ENCODE data around the gene ZEB2.

ZEB2 gene

GRCh38 chr2:144451443-144451842, 68.5 kb downstream of the ZEB2 start:
- Histone ChIP-seq H3K36me3 (replicated peaks) (peaks cover 5% of the 10 kb centered on the region), H3K4me3 (ENCODE audit: low read depth, low read length) (no peak overlapping the region), H3K27me3 (replicated peaks) (no peaks in the 10 kb centered on the region), H3K27ac (no peak overlapping the region)
- in situ Hi-C loops (cut with HindIII; ENCODE audit: low pct_ligation_motif_present, low sequenced_read_pairs) = no loop called here
- DNase-seq = no peak
- TF ChIP-seq, protein P1, sequence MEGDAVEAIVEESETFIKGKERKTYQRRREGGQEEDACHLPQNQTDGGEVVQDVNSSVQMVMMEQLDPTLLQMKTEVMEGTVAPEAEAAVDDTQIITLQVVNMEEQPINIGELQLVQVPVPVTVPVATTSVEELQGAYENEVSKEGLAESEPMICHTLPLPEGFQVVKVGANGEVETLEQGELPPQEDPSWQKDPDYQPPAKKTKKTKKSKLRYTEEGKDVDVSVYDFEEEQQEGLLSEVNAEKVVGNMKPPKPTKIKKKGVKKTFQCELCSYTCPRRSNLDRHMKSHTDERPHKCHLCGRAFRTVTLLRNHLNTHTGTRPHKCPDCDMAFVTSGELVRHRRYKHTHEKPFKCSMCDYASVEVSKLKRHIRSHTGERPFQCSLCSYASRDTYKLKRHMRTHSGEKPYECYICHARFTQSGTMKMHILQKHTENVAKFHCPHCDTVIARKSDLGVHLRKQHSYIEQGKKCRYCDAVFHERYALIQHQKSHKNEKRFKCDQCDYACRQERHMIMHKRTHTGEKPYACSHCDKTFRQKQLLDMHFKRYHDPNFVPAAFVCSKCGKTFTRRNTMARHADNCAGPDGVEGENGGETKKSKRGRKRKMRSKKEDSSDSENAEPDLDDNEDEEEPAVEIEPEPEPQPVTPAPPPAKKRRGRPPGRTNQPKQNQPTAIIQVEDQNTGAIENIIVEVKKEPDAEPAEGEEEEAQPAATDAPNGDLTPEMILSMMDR (IDR thresholded peaks at IDR 0.05; ENCODE audit: low read depth, low read length, missing control alignments) = no peak

DNA sequence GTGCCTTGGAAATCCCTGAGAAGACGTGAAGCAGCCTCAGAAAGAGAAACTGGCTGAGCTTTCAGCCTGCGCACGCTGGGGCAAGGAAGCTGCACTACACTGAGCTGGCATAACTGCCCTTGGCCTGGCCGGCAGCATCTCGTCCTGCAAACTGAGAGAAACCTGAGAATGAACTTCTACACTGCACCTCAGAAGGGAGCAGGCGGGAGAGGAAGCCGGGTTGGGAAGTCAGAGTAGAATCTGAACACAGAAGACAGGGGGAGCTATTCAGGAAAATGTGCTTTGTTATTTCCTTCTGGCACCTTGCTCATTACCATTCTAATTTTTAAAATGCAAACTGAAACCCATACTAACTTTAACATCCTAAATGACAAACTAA, 70.9 kb downstream of the ZEB2 start:
- in situ Hi-C loops (cut with HindIII; ENCODE audit: low pct_ligation_motif_present, low sequenced_read_pairs) = no loop called here
- peaks cover 5% of the 10 kb centered on the region for H3K36me3 ChIP-seq (replicated peaks)
- DNase-seq = no peak
- no peaks in the 10 kb centered on the region for H3K27me3 ChIP-seq (replicated peaks)
- TF ChIP-seq, protein P1 (IDR thresholded peaks at IDR 0.05; ENCODE audit: low read depth, low read length, missing control alignments) = peak; percentile 53
- H3K27ac ChIP-seq = no peak overlapping the region
- no peak overlapping the region for H3K4me3 ChIP-seq (ENCODE audit: low read depth, low read length)

GRCh38 chr2:144448389-144449027, 71.4 kb downstream of the ZEB2 start:
- Histone ChIP-seq H3K27ac (no peak overlapping the region), H3K36me3 (replicated peaks) (peaks cover 5% of the 10 kb centered on the region), H3K4me3 (ENCODE audit: low read depth, low read length) (no peak overlapping the region), H3K27me3 (replicated peaks) (no peaks in the 10 kb centered on the region)
- no peak for DNase-seq
- TF ChIP-seq, protein P1 (IDR thresholded peaks at IDR 0.05; ENCODE audit: low read depth, low read length, missing control alignments) = no peak
- in situ Hi-C loops (cut with HindIII; ENCODE audit: low pct_ligation_motif_present, low sequenced_read_pairs) = no loop called here

GRCh38 chr2:144447535-144447934, 72.4 kb downstream of the ZEB2 start:
- in situ Hi-C loops (cut with HindIII; ENCODE audit: low pct_ligation_motif_present, low sequenced_read_pairs) = no loop called here
- TF ChIP-seq, protein P1 (IDR thresholded peaks at IDR 0.05; ENCODE audit: low read depth, low read length, missing control alignments) = no peak
- H3K4me3 ChIP-seq (ENCODE audit: low read depth, low read length) = no peak overlapping the region

DNA sequence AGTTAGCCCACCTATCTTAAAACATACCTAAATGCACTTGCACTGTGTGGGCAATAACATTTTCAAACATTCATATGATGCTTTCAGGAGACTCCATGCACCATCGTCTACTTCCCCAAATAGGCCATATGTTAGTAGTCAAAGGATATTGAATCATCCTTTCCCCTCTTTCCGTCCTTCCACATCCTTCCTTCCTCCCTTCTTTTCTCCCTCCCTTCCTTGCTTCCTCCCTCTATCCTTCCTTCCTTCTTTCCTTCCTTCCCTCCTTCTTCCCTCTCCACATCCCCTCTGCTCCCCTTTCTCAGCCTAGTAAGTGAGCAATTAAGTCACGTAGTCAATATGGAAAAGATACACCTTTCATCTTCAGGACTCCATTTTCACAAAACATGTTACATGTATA, 73.8 kb downstream of the ZEB2 start:
- no peak overlapping the region for H3K27ac ChIP-seq

More at GRCh38 chr2:144447535-144447934, 72.4 kb downstream of the ZEB2 start:
- Histone ChIP-seq H3K27me3 (replicated peaks) (no peaks in the 10 kb centered on the region), H3K27ac (no peak overlapping the region), H3K36me3 (replicated peaks) (peaks cover 5% of the 10 kb centered on the region)
- no peak for DNase-seq

More for the DNA sequence above, 73.8 kb downstream of the ZEB2 start:
- peaks cover 5% of the 10 kb centered on the region for H3K36me3 ChIP-seq (replicated peaks)
- in situ Hi-C loops (cut with HindIII; ENCODE audit: low pct_ligation_motif_present, low sequenced_read_pairs) = no loop called here
- TF ChIP-seq, protein P1 (IDR thresholded peaks at IDR 0.05; ENCODE audit: low read depth, low read length, missing control alignments) = no peak
- H3K4me3 ChIP-seq (ENCODE audit: low read depth, low read length) = no peak overlapping the region
- H3K27me3 ChIP-seq (replicated peaks) = no peaks in the 10 kb centered on the region
- no peak for DNase-seq

All from brain microvascular endothelial cell (primary cell).